Cardiac muscle cell (in vitro differentiated cells and primary cell): ENCODE data around the gene KCNJ9. TPM values are rescaled to one million over a fixed set of nuclear protein-coding genes. Genes with fewer than 3 reads are reported as not detected.
"Not testable (repeated sequence)": the region's sequence is repeated elsewhere in the genome, so short reads cannot be mapped to it uniquely, and the experiment has no call there.

ENCODE experiments used
- DNase-seq, 2 donors: peaks; one replicate each; pipeline versions ENCODE4 v3.0.0 to v3.0.0-alpha.2; 2010 to 2017; ENCODE audit warnings: low read depth in 1 of 2, low spot score in 1 of 2
- H3K27ac ChIP-seq: fragments of 200-600 bp; sonication (generic); 2 replicates; pipeline ENCODE4 v1.5.1; 2016
- H3K27me3 ChIP-seq: fragments of 200-600 bp; sonication (generic); 2 replicates; pipeline ENCODE4 v1.6.0; 2016; ENCODE audit warnings: control low read depth
- H3K36me3 ChIP-seq: fragments of 200-600 bp; sonication (generic); 2 replicates; pipeline ENCODE4 v1.5.1; 2016; ENCODE audit warnings: control low read depth
- H3K4me1 ChIP-seq: fragments of 200-600 bp; sonication (generic); 2 replicates; pipeline ENCODE4 v1.8.1; 2017; ENCODE audit warnings: low read depth, mild to moderate bottlenecking, mixed run types
- H3K4me3 ChIP-seq: fragments of 200-600 bp; sonication (generic); 2 replicates; pipeline ENCODE4 v1.5.1; 2016; ENCODE audit warnings: mild to moderate bottlenecking
- H3K9me3 ChIP-seq: fragments of 200-600 bp; sonication (generic); 2 replicates; pipeline ENCODE4 v1.5.1; 2017; ENCODE audit warnings: low read depth, mild to moderate bottlenecking, control low read depth
- polyA plus RNA-seq: library from polyadenylated mRNA; unstranded; fragments of >200 nt; fragmentation: Nextera tagmentation; extraction: Ambion mirVana; gene quantifications from 2 replicates; pipeline ENCODE4 v1.2.1, GENCODE V29; 2016
- total RNA-seq: library from RNA; depleted of rRNA; stranded (reverse); fragments of >200 nt; gene quantifications from 2 replicates; pipeline ENCODE4 v1.2.3, GENCODE V29; 2016
- TF ChIP-seq, protein P1 (sequence below): IDR thresholded peaks from 2 replicates; pipeline ENCODE4 v1.5.1; 2012; ENCODE audit warnings: low read depth, mild to moderate bottlenecking, low read length

KCNJ9 gene
- total and polyA plus RNA-seq, 2 experiments from 2014 or later, result 0.03 to 0.09 TPM

- Histone ChIP-seq H3K9me3 (no peaks in the 10 kb centered on the region), H3K36me3 (no peaks in the 10 kb centered on the region), H3K4me3 (no peak overlapping the region), H3K4me1 (peaks cover 3% of the 10 kb centered on the region), H3K27ac (no peak overlapping the region), H3K27me3 (peaks cover 5% of the 10 kb centered on the region)
- peak; percentile 49 to 62 for DNase-seq
- TF ChIP-seq, protein P1, sequence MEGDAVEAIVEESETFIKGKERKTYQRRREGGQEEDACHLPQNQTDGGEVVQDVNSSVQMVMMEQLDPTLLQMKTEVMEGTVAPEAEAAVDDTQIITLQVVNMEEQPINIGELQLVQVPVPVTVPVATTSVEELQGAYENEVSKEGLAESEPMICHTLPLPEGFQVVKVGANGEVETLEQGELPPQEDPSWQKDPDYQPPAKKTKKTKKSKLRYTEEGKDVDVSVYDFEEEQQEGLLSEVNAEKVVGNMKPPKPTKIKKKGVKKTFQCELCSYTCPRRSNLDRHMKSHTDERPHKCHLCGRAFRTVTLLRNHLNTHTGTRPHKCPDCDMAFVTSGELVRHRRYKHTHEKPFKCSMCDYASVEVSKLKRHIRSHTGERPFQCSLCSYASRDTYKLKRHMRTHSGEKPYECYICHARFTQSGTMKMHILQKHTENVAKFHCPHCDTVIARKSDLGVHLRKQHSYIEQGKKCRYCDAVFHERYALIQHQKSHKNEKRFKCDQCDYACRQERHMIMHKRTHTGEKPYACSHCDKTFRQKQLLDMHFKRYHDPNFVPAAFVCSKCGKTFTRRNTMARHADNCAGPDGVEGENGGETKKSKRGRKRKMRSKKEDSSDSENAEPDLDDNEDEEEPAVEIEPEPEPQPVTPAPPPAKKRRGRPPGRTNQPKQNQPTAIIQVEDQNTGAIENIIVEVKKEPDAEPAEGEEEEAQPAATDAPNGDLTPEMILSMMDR, result peak; percentile 65
Measured at GRCh38 chr1:160046494-160047110, 34.7 kb upstream of the KCNJ9 start.

DNA sequence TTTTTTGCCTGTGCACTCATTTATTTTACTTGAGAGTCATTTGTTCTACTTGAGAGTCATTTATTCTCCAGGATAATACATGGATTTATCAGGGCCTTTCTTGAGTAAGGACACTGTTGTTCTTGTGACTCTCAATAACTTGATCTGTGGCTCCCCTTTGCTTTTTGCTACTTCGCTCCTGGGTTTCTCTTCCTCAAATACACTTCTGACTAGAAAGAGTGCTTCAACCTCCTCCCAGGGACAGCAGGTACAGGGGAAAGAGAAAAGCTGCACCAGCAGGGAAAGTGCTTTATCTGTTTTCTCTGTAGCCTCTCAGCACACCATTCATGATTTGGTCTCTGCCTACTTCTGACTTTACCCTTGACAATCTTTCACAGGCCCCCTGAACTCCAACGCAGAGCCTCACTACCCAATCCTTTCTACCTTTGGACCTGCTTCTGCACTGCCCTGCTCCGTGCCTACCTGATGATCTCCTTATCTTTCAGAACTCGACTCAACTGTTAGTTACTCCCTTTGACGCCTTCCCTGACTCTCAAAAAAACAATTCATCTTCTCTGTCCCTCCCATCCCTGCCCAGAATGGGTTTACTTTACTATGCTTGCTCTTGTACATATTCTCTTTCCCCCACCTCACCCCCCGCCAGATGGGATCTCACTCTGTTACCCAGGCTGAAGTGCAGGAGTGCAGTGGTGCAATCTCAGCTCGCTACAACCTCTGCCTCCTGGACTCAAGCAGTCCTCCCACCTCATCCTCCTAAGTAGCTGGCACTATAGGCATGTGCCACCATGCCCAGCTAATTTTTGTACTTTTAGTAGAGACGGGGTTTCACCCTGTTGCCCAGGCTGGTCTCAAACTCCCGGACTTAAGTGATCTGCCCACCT, 34.0 kb upstream of the KCNJ9 start:
- Histone ChIP-seq H3K27ac (no peak overlapping the region), H3K4me3 (no peak overlapping the region), H3K9me3 (no peaks in the 10 kb centered on the region), H3K27me3 (peaks cover 8% of the 10 kb centered on the region), H3K36me3 (no peaks in the 10 kb centered on the region), H3K4me1 (peaks cover 3% of the 10 kb centered on the region)
- TF ChIP-seq, protein P1, result no peak
- DNase-seq, result no peak

- DNase-seq, result no peak
- peaks cover 3% of the 10 kb centered on the region for H3K4me1 ChIP-seq
- H3K27ac ChIP-seq, result no peak overlapping the region
- H3K9me3 ChIP-seq, result no peaks in the 10 kb centered on the region
- H3K36me3 ChIP-seq, result no peaks in the 10 kb centered on the region
- TF ChIP-seq, protein P1, result no peak
- peaks cover 16% of the 10 kb centered on the region for H3K27me3 ChIP-seq
- H3K4me3 ChIP-seq, result no peak overlapping the region
Measured at GRCh38 chr1:160048335-160048734, 33.0 kb upstream of the KCNJ9 start.

DNA sequence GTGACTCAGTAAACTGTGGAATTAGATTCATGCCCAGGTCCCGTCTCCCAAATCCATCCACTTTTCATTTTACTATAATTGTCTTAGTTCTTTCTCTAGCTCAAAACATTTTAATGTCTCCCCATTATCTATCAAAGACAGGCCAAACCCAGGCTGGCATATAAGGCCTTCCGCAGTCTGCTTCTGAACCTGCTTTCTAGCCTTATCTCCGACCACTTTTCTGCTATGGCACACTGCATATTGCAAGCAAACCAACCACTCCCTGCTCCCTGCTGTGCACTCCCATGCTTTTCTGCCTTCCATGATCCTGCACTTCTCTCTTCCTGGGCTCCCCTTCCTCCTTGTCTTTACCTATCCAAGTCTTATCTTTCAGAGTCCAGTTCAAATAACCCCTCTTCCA, 32.2 kb upstream of the KCNJ9 start:
- H3K27me3 ChIP-seq, result peaks cover 16% of the 10 kb centered on the region
- no peaks in the 10 kb centered on the region for H3K9me3 ChIP-seq
- DNase-seq, result no peak
- no peaks in the 10 kb centered on the region for H3K36me3 ChIP-seq
- peaks cover 3% of the 10 kb centered on the region for H3K4me1 ChIP-seq
- no peak overlapping the region for H3K27ac ChIP-seq
- H3K4me3 ChIP-seq, result no peak overlapping the region
- TF ChIP-seq, protein P1, result no peak

GRCh38 chr1:160050182-160050581, 31.2 kb upstream of the KCNJ9 start:
- not testable (repeated sequence) for H3K9me3 ChIP-seq, H3K36me3 ChIP-seq, H3K27ac ChIP-seq, H3K4me3 ChIP-seq, DNase-seq, H3K4me1 ChIP-seq
- H3K27me3 ChIP-seq, result peaks cover 16% of the 10 kb centered on the region

DNA sequence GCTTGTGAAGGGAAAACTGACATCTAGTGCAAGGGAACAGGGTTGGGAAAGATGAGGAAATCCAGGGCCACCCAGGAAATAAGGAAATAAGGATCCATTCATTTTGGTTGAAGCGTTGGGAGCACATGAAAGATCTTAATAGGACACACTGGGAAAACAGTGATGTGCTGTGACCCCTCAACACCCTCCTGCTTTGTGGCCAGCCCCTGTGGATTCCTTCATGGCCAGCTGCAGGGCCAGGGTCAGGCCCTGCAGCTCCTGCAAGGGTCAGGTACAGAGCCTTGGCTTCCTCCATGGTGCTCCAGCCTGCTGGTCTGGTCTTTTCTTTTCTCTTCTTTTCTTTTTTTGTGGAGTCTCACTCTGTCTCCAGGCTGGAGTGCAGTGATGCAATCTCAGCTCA, 30.7 kb upstream of the KCNJ9 start:
- Histone ChIP-seq H3K9me3 (no peaks in the 10 kb centered on the region), H3K4me1 (peaks cover 3% of the 10 kb centered on the region), H3K36me3 (no peaks in the 10 kb centered on the region), H3K4me3 (no peak overlapping the region), H3K27me3 (peaks cover 16% of the 10 kb centered on the region), H3K27ac (no peak overlapping the region)
- TF ChIP-seq, protein P1, result no peak
- DNase-seq, result no peak
